GM13977 (cell line): ENCODE measurements around the gene KLHL2.

Source experiments
- DNase-seq: peaks from one replicate; pipeline ENCODE4 v3.0.0; 2012; ENCODE audit warnings: low spot score
- in situ Hi-C: fragments of 300-500 bp; cut with MboI; formaldehyde crosslinking; loops from one replicate; pipeline ENCODE4 v1.12.0; 2022; ENCODE audit warnings: low sequenced_read_pairs, low pct_unique_long_range_greater_than_20kb, mixed read lengths, inconsistent platforms; ENCODE audit not compliant: unreplicated experiment
- TF ChIP-seq, protein P1 (sequence below): IDR thresholded peaks from 2 replicates; pipeline ENCODE4 v1.5.1; 2012; ENCODE audit warnings: mild to moderate bottlenecking, control low read depth; ENCODE audit not compliant: insufficient read depth; ENCODE audit errors: extremely low read depth, missing control alignments

The KLHL2 gene

DNA sequence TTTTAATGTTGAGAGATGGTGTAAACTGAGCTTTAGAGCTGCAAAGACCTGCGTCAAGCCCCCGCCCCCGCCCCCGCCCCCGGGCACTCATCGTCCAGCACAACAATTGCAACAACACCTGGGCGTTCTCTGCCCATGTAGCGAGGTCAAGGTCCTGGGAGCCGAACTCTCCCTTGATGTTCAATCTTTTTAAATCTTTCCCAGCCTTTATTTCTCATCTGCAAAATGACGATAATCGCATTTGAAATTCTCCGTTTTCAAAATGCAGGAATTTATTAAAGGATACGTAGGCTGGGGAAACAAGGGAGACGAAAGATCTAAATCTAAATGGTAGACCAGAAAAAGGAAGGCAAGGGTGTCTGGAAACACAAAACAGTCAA lies 119.5 kb downstream of the KLHL2 start:
- in situ Hi-C loops = no loop called here
- TF ChIP-seq, protein P1, sequence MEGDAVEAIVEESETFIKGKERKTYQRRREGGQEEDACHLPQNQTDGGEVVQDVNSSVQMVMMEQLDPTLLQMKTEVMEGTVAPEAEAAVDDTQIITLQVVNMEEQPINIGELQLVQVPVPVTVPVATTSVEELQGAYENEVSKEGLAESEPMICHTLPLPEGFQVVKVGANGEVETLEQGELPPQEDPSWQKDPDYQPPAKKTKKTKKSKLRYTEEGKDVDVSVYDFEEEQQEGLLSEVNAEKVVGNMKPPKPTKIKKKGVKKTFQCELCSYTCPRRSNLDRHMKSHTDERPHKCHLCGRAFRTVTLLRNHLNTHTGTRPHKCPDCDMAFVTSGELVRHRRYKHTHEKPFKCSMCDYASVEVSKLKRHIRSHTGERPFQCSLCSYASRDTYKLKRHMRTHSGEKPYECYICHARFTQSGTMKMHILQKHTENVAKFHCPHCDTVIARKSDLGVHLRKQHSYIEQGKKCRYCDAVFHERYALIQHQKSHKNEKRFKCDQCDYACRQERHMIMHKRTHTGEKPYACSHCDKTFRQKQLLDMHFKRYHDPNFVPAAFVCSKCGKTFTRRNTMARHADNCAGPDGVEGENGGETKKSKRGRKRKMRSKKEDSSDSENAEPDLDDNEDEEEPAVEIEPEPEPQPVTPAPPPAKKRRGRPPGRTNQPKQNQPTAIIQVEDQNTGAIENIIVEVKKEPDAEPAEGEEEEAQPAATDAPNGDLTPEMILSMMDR = no peak
- peak; percentile 35 for DNase-seq

DNA sequence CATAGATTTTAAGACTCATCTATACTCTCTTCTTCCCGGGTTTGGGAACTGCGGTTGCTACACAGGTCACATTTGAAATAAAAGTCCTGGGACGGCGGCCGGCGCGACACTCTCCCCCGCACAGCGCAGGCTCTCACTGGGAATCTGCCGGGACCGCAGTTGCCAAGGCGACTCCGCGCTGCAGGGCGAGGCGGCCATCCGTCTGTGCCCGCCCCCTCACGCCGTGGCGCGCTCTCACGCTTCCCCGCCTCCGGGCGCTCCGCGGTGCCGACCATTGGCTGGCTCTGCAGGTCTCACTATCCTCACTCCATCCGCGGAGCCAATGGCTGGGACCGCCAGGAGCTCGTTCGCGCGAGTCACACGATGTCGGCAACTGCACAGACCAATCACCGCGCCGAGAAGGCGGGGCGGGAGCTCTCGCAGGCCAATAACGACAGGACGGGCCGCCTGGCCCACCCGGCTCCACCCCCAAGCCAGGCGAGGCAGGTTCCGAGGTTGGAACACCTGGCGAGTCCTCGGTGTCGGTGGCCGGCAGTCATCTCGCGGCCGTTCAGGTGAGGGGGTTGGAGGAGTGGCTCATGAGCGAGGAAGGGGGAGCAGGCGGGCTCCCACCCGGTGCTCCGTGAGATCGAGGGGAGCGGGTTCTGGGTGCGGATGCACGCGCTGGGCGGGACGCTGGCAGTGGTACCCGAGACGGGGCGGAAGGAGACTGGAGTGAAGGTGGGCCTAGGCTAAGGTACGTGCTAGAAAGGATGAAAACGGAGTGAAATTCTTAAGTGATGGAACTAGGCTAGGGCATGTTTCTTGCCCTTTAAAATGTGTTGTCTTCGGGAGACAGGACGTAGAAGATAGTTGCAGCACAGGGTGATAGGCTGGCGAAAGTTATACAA lies 120.1 kb downstream of the KLHL2 start, which contains the start of gene MSMO1:
MSMO1 (plus strand) TSS at position 459 of the 890 bp plus-strand sequence. CDS start 5,702 bp downstream, outside the sequence.
- peak; percentile 93 for DNase-seq
- TF ChIP-seq, protein P1 = no peak
- in situ Hi-C loops = no loop called here

GRCh38 chr4:165328101-165328425 lies 120.7 kb downstream of the KLHL2 start:
- TF ChIP-seq, protein P1 = no peak
- no peak for DNase-seq
- in situ Hi-C loops = no loop called here

DNA sequence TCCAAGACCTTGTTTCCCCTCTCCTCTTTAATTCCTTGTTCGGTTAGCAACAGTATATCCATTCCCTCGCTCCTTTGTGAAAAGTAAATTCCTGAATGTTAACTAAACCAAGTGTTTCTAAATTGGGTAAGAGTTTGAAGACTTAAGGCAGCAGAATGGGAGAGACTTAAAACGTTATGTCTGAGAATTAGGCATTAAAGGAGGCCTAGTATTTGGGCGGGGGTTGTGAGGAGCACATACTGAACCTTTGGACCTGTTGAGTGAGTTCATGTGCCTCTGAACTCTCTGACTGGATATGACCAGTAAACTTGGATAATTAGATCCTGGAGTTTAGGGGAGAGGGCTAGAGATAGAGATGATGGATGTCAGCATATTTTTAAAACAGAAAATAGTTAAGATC lies 121.3 kb downstream of the KLHL2 start:
- in situ Hi-C loops = no loop called here
- DNase-seq = no peak
- TF ChIP-seq, protein P1 = no peak

DNA sequence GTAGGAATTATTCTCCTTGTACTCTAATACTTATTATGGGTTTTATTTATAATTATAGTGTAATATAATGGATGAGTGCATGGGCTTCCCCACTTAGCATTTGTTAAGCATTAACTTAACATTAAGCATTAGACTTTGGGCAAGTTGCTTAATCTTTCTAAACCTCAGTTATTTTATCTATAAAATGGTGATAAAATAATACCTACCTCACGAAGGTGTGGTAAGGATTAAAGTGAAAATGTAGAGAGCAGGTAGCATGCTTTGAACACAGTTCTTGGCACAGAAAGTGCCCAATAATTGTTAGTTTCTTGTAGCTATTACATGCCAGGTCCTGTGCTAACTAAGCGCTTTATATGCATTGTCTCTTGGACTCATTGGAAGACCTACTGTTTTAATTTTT lies 122.7 kb downstream of the KLHL2 start:
- DNase-seq = no peak
- in situ Hi-C loops = no loop called here
- TF ChIP-seq, protein P1 = no peak

DNA sequence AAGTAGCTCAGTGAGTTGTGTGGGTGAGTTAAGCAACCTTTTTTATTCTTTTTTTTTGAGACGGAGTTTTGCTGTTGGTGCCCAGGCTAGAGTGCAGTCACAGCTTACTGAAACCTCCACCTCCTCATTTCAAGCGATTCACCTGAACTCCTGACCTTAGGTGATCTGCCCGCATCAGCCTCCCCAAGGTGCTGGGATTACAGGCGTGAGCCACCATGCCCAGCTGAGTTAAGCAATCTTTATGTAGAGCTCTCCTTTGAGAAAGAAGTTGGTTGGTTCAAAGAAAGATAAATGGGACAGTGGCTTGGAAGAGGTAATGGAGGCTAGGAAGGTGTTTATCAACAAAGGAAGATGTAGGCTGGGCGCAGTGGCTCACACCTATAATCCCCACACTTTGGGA lies 123.3 kb downstream of the KLHL2 start:
- no peak for DNase-seq
- in situ Hi-C loops = no loop called here
- TF ChIP-seq, protein P1 = no peak

DNA sequence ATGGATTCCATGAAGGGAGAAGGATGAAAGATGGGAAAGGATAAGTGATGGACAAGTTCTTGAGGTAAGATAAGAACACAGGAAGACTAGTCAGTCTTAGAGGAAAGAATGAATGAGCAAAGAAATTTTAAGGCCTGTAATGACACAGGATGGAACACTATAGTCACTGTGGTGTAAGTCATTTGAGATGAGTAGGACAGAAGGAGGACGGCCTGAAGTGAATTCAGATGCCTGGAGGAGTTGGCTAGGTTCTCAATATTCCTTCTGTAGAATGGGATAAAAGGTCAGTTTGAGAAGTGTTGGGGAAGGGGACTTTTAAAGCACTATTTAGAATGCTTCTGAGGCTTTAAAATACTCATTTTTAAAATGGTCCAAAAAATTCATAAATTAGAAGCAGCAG lies 124.0 kb downstream of the KLHL2 start:
- DNase-seq = no peak
- TF ChIP-seq, protein P1 = no peak
- in situ Hi-C loops = no loop called here
